ENCODE results near the gene EGR4.

The EGR4 gene

GRCh38 chr2:73244580-73244979 is 48.8 kb downstream of the EGR4 start:
- no peak for DNase-seq

GRCh38 chr2:73243884-73244570 is 49.3 kb downstream of the EGR4 start:
- no peak for DNase-seq
